H1 (cell line): ENCODE data around the gene CHCHD1. TPM values are rescaled to one million over a fixed set of nuclear protein-coding genes. Genes with fewer than 3 reads are reported as not detected.

Source experiments
- CTCF ChIA-PET: fragments of 300-600 bp; sonication (Branson Sonifier 250); formaldehyde crosslinking; loops from one replicate; lab custom pipeline; 2021; ENCODE audit not compliant: partially characterized antibody; lab: Charles Lee
- POLR2A ChIA-PET: fragments of 300-600 bp; sonication (Branson Sonifier 250); formaldehyde crosslinking; loops from one replicate; lab custom pipeline; 2021; ENCODE audit warnings: inconsistent platforms; ENCODE audit not compliant: partially characterized antibody; lab: Charles Lee
- DNase-seq, 2 experiments: peaks; one replicate each; pipeline versions ENCODE4 v3.0.0 to v3.0.0-alpha.2; 2010 to 2022; ENCODE audit warnings: low spot score in 2 of 2, low read depth in 1 of 2, mixed read lengths in 1 of 2
- FAIRE-seq: peaks from 2 replicates; lab custom pipeline; 2011; peaks lifted over from hg19 to GRCh38; lab: Jason Lieb, UNC
- H2AFZ ChIP-seq: 2 replicates; pipeline ENCODE4 v1.8.1; 2012; ENCODE audit warnings: low read length, inconsistent platforms
- H2AK5ac ChIP-seq: 2 replicates; pipeline ENCODE4 v1.6.1; 2013; ENCODE audit warnings: low read depth, low read length
- H2BK120ac ChIP-seq: replicated peaks from 2 replicates; pipeline ENCODE3; 2013; ENCODE audit warnings: low read depth, low read length, inconsistent platforms
- H2BK12ac ChIP-seq: 2 replicates; pipeline ENCODE4 v1.6.1; 2013; ENCODE audit warnings: low read depth, low read length
- H2BK15ac ChIP-seq: 2 replicates; pipeline ENCODE4 v1.6.1; 2013; ENCODE audit warnings: low read length
- H2BK20ac ChIP-seq: 2 replicates; pipeline ENCODE4 v1.6.1; 2013; ENCODE audit warnings: low read length
- H2BK5ac ChIP-seq: 2 replicates; pipeline ENCODE4 v1.6.1; 2013; ENCODE audit warnings: low read depth, low read length
- H3K14ac ChIP-seq: 2 replicates; pipeline ENCODE4 v1.6.1; 2013; ENCODE audit warnings: inconsistent platforms; ENCODE audit not compliant: insufficient read length
- H3K18ac ChIP-seq: 2 replicates; pipeline ENCODE4 v1.6.1; 2013; ENCODE audit warnings: low read length; ENCODE audit errors: extremely low read depth
- H3K23ac ChIP-seq: 2 replicates; pipeline ENCODE4 v1.6.1; 2013; ENCODE audit warnings: inconsistent platforms; ENCODE audit not compliant: insufficient read length
- H3K23me2 ChIP-seq: 2 replicates; pipeline ENCODE4 v1.6.1; 2013; ENCODE audit warnings: low read depth, low read length
- H3K27ac ChIP-seq: 2 replicates; pipeline ENCODE4 v1.6.1; 2011; ENCODE audit warnings: low read depth, low read length, inconsistent platforms
- H3K27me3 ChIP-seq, 4 experiments: replicated peaks in 1 of 4; 1 replicate in 1 of 4; 2 replicates in 3 of 4; pipeline versions ENCODE4 v1.6.1 to v1.8.1; 2011 to 2013; ENCODE audit warnings: low read length in 3 of 4, mild to moderate bottlenecking in 3 of 4, inconsistent platforms in 2 of 4, mixed read lengths in 2 of 4, moderate library complexity in 1 of 4; ENCODE audit not compliant: control insufficient read depth in 3 of 4, insufficient read depth in 3 of 4; ENCODE audit errors: extremely low read depth in 1 of 4
- H3K36me3 ChIP-seq, 4 experiments: 2 replicates each; pipeline versions ENCODE4 v1.6.1 to v1.8.1; 2011 to 2013; ENCODE audit warnings: mild to moderate bottlenecking in 4 of 4, low read length in 3 of 4, moderate library complexity in 2 of 4, control low read depth in 1 of 4, inconsistent platforms in 1 of 4; ENCODE audit not compliant: insufficient read depth in 4 of 4, control insufficient read depth in 2 of 4
- H3K4ac ChIP-seq: replicated peaks from 2 replicates; pipeline ENCODE3; 2013; ENCODE audit warnings: low read length, low read depth, mixed read lengths, inconsistent platforms; ENCODE audit not compliant: insufficient read length
- H3K4me1 ChIP-seq, 4 experiments: replicated peaks in 1 of 4; 1 replicate in 1 of 4; 2 replicates in 3 of 4; pipeline versions ENCODE4 v1.6.1 to v1.8.1; 2011 to 2013; ENCODE audit warnings: low read length in 3 of 4, inconsistent platforms in 2 of 4, mixed read lengths in 1 of 4; ENCODE audit not compliant: insufficient read depth in 4 of 4, control insufficient read depth in 3 of 4
- H3K4me2 ChIP-seq, 2 experiments: 2 replicates each; pipeline versions ENCODE4 v1.6.1 to v1.8.1; 2011 to 2013; ENCODE audit warnings: low read depth in 2 of 2, low read length in 2 of 2, control low read depth in 1 of 2, inconsistent platforms in 1 of 2, mild to moderate bottlenecking in 1 of 2; ENCODE audit not compliant: insufficient read depth in 1 of 2
- H3K4me3 ChIP-seq, 4 experiments: fragments of 200-600, 300-600 bp in 1 of 4; sonication (generic), shearing (Covaris generic), sonication (Bioruptor Twin) in 1 of 4; 2 replicates each; pipeline versions ENCODE4 v1.5.1 to v1.8.1; 2011 to 2016; ENCODE audit warnings: low read length in 4 of 4, low read depth in 3 of 4, control low read depth in 2 of 4, inconsistent platforms in 2 of 4, mild to moderate bottlenecking in 2 of 4, mixed read lengths in 1 of 4, moderate library complexity in 1 of 4; ENCODE audit not compliant: insufficient read depth in 2 of 4; ENCODE audit errors: extremely low read depth in 1 of 4
- H3K56ac ChIP-seq: replicated peaks from 2 replicates; pipeline ENCODE3; 2013; ENCODE audit warnings: low read depth, mild to moderate bottlenecking, mixed read lengths, low read length, inconsistent platforms; ENCODE audit not compliant: insufficient read length
- H3K79me1 ChIP-seq: 2 replicates; pipeline ENCODE4 v1.6.1; 2013; ENCODE audit warnings: low read depth, low read length, control low read depth
- H3K79me2 ChIP-seq, 2 experiments: 2 replicates each; pipeline versions ENCODE4 v1.6.1 to v1.8.1; 2012 to 2013; ENCODE audit warnings: low read length in 2 of 2, mild to moderate bottlenecking in 2 of 2, inconsistent platforms in 1 of 2; ENCODE audit not compliant: insufficient read depth in 2 of 2, control insufficient read depth in 1 of 2
- H3K9ac ChIP-seq, 4 experiments: replicated peaks in 1 of 4; 1 replicate in 1 of 4; 2 replicates in 3 of 4; pipeline versions ENCODE4 v1.6.1 to v1.8.1; 2011 to 2013; ENCODE audit warnings: low read depth in 3 of 4, low read length in 3 of 4, control low read depth in 2 of 4, mild to moderate bottlenecking in 2 of 4, moderate library complexity in 2 of 4, inconsistent platforms in 1 of 4; ENCODE audit errors: extremely low read depth in 1 of 4
- H3K9me3 ChIP-seq, 2 experiments: 2 replicates each; pipeline versions ENCODE4 v1.6.1 to v1.8.1; 2012 to 2013; ENCODE audit warnings: mild to moderate bottlenecking in 2 of 2, moderate library complexity in 2 of 2, control low read depth in 1 of 2, inconsistent platforms in 1 of 2, low read depth in 1 of 2, low read length in 1 of 2, mixed read lengths in 1 of 2; ENCODE audit not compliant: insufficient read depth in 2 of 2
- H4K20me1 ChIP-seq, 2 experiments: replicated peaks in 1 of 2; 2 replicates each; pipeline versions ENCODE3 to v1.8.1; 2011 to 2013; ENCODE audit warnings: inconsistent platforms in 2 of 2, low read length in 2 of 2, mild to moderate bottlenecking in 1 of 2; ENCODE audit not compliant: insufficient read depth in 2 of 2, control insufficient read depth in 1 of 2
- H4K5ac ChIP-seq: 2 replicates; pipeline ENCODE4 v1.6.1; 2013; ENCODE audit warnings: low read length, low read depth, mixed read lengths, inconsistent platforms; ENCODE audit not compliant: insufficient read length
- H4K8ac ChIP-seq: 2 replicates; pipeline ENCODE4 v1.8.0; 2013; ENCODE audit warnings: mild to moderate bottlenecking, moderate library complexity, low read length, inconsistent platforms; ENCODE audit not compliant: insufficient read depth; ENCODE audit errors: extremely low read depth
- H4K91ac ChIP-seq: replicated peaks from 2 replicates; pipeline ENCODE3; 2013; ENCODE audit warnings: low read length, mixed read lengths, inconsistent platforms; ENCODE audit not compliant: insufficient read length
- EGR1 ChIP-seq: IDR thresholded peaks from 2 replicates; pipeline ENCODE4 v1.6.1; 2011; ENCODE audit warnings: low read depth, low read length, borderline replicate concordance
- EZH2 ChIP-seq: fragments of 200-600 bp; sonication (generic); IDR thresholded peaks from 2 replicates; pipeline ENCODE4 v1.7.1; 2012; ENCODE audit warnings: low read depth, mild to moderate bottlenecking, moderate library complexity, low read length, inconsistent platforms; ENCODE audit not compliant: severe bottlenecking
- NRF1 ChIP-seq: IDR thresholded peaks from 2 replicates; pipeline ENCODE4 v1.6.1; 2011; ENCODE audit warnings: mild to moderate bottlenecking, low read depth, low read length, improper control_type of control experiment
- WGBS, 2 experiments: shearing (Covaris generic) in 1 of 2; methylation state at CpG; one replicate each; pipeline versions ENCODE4 v1.1.6 to v1.1.7; 2013 to 2015; ENCODE audit warnings: low lambda C conversion rate in 2 of 2, mixed read lengths in 2 of 2, inconsistent platforms in 1 of 2, low coverage in 1 of 2, missing lambda C conversion rate in 1 of 2; ENCODE audit not compliant: insufficient replicate concordance in 2 of 2, insufficient coverage in 1 of 2, insufficient read length in 1 of 2; ENCODE audit errors: extremely low coverage in 1 of 2, missing lambda C conversion rate in 1 of 2; 5-methylcytosine and 5-hydroxymethylcytosine counted together
- polyA plus RNA-seq, 7 experiments: library from polyadenylated mRNA; depleted of rRNA in 3 of 7; stranded (reverse) in 5 of 7; unstranded in 2 of 7; fragments of >200 nt in 5 of 7; fragments of 200-250 nt in 2 of 7; gene quantifications; 1 replicate in 5 of 7; 2 replicates in 1 of 7; 4 replicates in 1 of 7; pipeline versions ENCODE4 v1.2.1 to v1.2.3, GENCODE V29; 2011 to 2013; ENCODE audit warnings: missing spikeins in 2 of 7, mixed read lengths in 2 of 7
- total RNA-seq: library from RNA; stranded (reverse); fragmentation: NEBNext Ultra II Directional; extraction: Animal tissue kit (Norgen Biotek cat#: 25700); gene quantifications from 2 replicates; pipeline ENCODE4 v1.2.1, GENCODE V29; 2021

The CHCHD1 gene
- total and polyA plus RNA-seq, 2 of the 8 experiments (the other 6 are each of a cell fraction or from before 2014, with no cell fraction given): 44.9 to 58.1 TPM

DNA sequence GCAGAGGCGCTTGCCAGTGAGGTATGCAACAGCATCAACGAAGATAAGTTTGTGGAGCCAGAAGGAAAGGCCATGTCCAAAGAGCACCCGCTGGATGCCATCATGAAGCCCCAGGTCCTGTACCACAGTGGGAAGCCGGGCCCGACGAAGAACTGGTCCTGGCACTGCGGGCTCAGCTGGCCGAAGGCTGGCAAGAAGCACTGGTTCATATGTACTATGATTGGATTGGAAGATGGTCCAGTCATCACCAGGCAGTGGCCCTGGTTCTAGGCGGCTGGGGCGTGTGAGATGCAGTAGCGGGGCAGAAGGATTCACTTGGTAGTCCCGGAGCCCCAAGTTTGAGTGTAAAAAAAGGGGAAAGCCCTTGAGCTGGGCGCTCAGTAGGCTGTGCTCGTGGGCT is 25.6 kb downstream of the CHCHD1 start:
- H2BK12ac ChIP-seq: no peak overlapping the region
- H4K20me1 ChIP-seq: peaks cover 0 to 12% of the 10 kb centered on the region in 2 experiments
- no peak for TF ChIP-seq EGR1
- TF ChIP-seq EZH2: no peak
- no peak for TF ChIP-seq NRF1
- TF ChIP-seq, all 59 proteins: peak for 0
- WGBS, 2 experiments: 94% methylated on average over 14 of the region's 14 CpGs; no CpG with 5 or more reads in 1 of the 2 experiments
- CTCF ChIA-PET: interaction anchor here (0.8 to 1.6 kb wide), 3 partner anchors 8 to 95 kb away, joined by 3 to 4 read pairs (median 4); no protein-coding TSS in a partner anchor
- POLR2A ChIA-PET: interaction anchor here (11.1 kb wide), 1 partner anchor 11 kb away, joined by 137 read pairs; no protein-coding TSS in a partner anchor
- no peaks in the 10 kb centered on the region for H3K79me2 ChIP-seq
- H3K4me2 ChIP-seq: no peak overlapping the region
- DNase-seq (no peak), FAIRE-seq (no peak)
- H3K36me3 ChIP-seq: peaks cover 4 to 23% (median 17%) of the 10 kb centered on the region in 4 experiments; a peak in 7 of 8 replicates
- no peak overlapping the region for H2BK120ac ChIP-seq
- H3K27ac ChIP-seq: no peak overlapping the region
- H2AK5ac ChIP-seq: no peak overlapping the region
- H3K9ac ChIP-seq: no peak overlapping the region
- H3K4ac ChIP-seq: no peak overlapping the region
- H2BK20ac ChIP-seq: no peak overlapping the region
- peaks cover 0 to 4% (median 2%) of the 10 kb centered on the region in 4 experiments; a peak in 3 of 7 replicates for H3K4me1 ChIP-seq
- no peak overlapping the region for H3K23ac ChIP-seq
- no peak overlapping the region for H3K4me3 ChIP-seq
- no peaks in the 10 kb centered on the region for H3K27me3 ChIP-seq
- H3K18ac ChIP-seq: no peak overlapping the region
- H3K14ac ChIP-seq: no peak overlapping the region
- no peak overlapping the region for H4K91ac ChIP-seq
- no peak overlapping the region for H3K56ac ChIP-seq
- no peak overlapping the region for H4K5ac ChIP-seq
- H4K8ac ChIP-seq: no peak overlapping the region
- H2BK5ac ChIP-seq: no peak overlapping the region
- no peak overlapping the region for H2BK15ac ChIP-seq
- no peak overlapping the region for H2AFZ ChIP-seq
- no peaks in the 10 kb centered on the region for H3K9me3 ChIP-seq
- no peaks in the 10 kb centered on the region; the same call in 1 of the 2 replicates for H3K23me2 ChIP-seq
- 0 out of 2 replicates have a peak, but pooled peaks cover 4% of the 10 kb centered on the region for H3K79me1 ChIP-seq
